ENCODE results near the gene DNAH6.
"Not testable (repeated sequence)": the region's sequence is repeated elsewhere in the genome, so short reads cannot be mapped to it uniquely, and the experiment has no call there.

The DNAH6 gene

DNA sequence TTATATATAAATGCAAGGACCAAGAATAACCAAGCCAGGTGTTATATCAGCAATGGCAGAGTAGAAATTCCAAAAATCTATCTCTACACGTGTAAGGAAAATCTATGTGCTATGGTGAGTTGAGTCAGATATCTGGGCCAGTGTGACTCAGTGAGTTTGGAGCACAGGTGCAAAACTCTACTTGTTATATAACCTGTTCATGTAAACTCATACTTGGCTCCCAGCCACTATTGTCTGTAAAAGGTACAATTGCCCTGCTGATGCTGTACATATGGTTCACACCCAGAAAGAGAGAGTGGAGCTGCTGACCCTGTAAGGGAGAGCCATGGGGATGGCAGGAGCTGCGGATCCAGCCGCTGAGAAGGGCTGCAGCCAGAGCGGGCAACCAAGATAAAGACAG, 252.5 kb downstream of the DNAH6 start:
- DNase-seq, result no peak

- DNase-seq, result no peak
These were observed 254.0 kb downstream of the DNAH6 start for GRCh38 chr2:84770280-84770679.

DNA sequence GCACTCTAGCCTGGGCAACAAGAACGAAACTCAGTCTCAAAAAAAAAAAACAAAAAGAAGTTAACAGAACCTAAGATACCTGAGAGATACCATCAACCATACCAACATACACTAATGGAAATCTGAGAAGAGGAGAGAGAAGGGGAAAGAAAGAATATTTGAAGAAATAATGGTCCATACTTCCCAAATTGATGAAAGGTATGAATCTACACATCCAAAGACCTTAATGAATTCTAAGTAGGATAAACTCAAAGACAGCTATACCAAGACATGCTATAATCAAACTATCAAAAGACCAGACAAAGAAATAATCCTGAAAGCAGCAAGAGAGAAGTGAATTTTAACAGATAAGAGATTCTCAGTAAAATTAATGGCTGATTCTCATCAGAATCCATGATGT, 255.0 kb downstream of the DNAH6 start:
- DNase-seq, result no peak

- DNase-seq, result not testable (repeated sequence)
These were observed 257.3 kb downstream of the DNAH6 start for GRCh38 chr2:84773562-84773961.

GRCh38 chr2:84776011-84776410, 259.7 kb downstream of the DNAH6 start:
- DNase-seq, result no peak

DNA sequence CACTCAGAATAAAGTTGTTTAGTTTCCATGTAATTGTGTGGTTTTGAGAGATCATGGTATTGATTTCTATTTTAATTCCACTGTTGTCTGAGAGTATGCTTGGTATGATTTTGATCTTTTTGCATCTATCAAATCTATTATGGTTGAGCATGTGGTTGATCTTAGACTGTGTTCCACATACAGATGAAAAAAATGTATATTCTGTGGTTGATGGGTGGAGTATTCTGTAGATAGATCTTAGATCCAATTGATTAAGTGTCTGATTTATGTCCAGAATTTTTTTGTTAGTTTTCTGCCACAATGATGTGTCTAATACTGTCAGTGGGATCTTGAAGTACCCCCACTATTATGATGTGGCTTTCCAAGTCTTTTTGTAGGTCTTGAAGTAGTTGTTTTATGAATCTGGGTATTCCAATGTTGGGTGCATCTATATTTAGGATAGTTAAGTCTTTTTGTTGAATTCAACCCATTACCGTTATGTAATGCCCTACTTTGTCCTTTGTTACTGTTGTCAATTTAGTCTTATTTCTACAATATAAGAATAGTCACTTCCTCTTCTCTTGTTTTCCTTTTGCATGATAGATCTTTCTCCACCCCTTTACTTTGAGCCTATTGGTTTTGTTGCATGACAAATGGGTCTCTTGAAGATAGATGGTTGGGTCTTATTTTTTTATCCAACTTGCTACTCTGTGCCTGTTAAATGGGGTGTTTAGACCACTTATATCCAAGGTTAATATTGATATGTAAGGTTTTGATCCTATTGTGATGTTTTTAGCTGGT, 262.8 kb downstream of the DNAH6 start:
- DNase-seq, result peak; percentile 50

- DNase-seq, result no peak
These were observed 263.5 kb downstream of the DNAH6 start for GRCh38 chr2:84779781-84780180.

- DNase-seq, result peak; percentile 74
These were observed 265.8 kb downstream of the DNAH6 start for GRCh38 chr2:84781942-84782716.

DNA sequence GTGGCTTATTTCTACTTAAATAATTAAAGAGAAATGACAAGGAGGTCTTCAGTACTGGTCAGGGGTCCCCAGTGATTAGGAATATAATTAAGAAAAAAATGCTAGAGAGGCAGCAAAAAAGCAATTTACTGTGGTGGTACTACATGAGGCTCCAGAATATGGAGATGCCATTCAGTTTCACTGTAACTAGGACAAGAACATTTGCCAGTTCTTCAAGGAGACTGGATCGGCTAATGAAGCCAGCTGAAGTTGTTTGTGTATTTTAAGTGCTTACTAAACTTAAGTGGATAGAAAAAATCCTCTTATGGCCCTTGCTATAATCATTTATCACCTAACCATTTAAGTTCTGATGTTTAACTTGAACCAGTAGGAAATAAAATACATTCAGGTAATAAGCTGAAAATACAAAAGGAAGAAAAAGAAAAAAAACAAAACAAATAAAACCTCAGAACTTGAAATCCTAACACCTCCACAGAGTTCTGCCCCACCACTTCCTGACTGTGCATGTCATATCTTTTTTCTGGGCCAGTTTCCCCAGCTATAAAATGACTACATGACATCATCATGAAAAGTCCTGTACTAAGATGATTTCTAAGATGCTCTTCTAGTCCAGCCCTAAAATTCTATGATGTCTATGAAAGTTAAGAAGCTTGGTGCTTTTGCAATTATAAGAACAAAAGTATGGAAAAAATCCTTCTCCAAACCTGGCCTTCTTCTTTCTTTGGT, 266.6 kb downstream of the DNAH6 start:
- peak; percentile 79 for DNase-seq

GRCh38 chr2:84785950-84786349, 269.7 kb downstream of the DNAH6 start:
- DNase-seq, result no peak

DNA sequence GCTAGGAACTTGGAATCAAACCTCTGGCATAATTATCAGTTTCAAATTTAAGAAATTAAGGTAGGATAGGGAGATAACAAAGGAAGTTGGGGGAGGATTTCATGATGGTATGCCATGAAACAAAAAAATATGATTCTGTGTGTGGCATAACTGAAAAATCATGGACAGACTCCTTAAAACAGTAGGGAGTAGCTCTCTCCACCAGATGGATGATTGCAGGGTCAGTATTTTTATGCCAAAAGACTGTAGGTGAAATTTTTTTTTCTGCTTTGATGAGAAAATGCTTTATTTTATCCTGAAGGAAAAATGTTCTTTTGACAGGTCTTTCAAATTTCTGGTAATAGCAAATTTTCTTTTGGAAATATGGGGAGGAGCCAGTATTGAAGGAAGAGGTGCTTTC, 270.3 kb downstream of the DNAH6 start:
- DNase-seq, result no peak

- no peak for DNase-seq
These were observed 271.7 kb downstream of the DNAH6 start for GRCh38 chr2:84788027-84788426.

GRCh38 chr2:84788498-84788897, 272.2 kb downstream of the DNAH6 start:
- no peak for DNase-seq

GRCh38 chr2:84792856-84793522, 276.7 kb downstream of the DNAH6 start:
- DNase-seq, result no peak

DNA sequence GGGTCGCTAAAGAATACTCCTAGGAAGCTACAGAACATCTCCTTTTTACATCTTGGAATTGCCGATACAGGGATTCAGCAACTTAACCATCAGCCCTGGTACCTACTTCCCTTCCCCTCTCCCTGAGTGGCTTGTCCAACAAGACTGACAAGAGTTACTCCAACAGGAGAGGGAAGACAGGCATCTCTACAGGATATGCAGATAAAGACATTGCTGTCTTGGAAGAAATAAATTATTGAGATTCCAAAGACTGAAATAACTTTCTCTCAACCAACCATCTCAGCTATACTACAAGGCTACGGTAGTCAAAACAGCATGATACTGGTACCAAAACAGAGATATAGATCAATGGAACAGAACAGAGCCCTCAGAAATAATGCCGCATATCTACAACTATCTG, 277.3 kb downstream of the DNAH6 start:
- DNase-seq, result no peak

DNA sequence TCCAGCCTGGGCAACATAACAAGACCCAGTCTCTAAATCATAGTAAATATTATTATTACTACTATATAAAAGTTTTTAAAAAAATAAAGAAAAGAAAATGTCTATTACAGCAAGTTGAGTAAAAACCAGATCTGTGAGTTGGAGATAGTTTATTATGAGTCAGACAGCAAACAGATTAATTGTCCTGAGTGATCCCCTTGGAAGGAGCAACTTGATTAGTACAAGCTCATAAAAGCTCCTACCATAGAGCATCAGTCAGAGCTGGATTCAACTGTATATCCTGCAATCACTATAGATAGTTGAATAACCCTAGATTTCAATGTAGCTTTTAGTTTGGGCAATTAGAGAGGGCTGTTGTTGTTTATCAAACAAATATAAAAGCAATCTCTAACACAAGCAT, 280.5 kb downstream of the DNAH6 start:
- no peak for DNase-seq

DNA sequence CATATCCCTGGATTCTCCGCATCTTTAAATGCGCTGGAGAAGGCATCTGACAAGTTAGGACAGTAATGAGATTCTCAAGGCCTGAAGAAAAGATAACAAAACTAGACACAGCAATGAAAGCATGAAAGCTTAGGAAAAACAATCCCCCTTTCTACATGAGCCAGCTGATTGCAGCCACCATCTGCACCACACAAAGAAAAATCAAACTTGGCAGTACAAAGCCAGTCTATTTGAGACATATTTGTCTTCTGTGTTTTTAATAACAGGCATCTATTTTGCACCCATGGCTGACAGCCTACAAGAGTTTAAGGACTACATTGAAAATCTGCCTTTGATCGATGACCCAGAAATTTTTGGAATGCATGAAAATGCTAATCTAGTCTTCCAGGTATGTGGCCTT, 281.0 kb downstream of the DNAH6 start:
- no peak for DNase-seq

GRCh38 chr2:84799772-84800171, 283.5 kb downstream of the DNAH6 start:
- DNase-seq, result no peak

DNA sequence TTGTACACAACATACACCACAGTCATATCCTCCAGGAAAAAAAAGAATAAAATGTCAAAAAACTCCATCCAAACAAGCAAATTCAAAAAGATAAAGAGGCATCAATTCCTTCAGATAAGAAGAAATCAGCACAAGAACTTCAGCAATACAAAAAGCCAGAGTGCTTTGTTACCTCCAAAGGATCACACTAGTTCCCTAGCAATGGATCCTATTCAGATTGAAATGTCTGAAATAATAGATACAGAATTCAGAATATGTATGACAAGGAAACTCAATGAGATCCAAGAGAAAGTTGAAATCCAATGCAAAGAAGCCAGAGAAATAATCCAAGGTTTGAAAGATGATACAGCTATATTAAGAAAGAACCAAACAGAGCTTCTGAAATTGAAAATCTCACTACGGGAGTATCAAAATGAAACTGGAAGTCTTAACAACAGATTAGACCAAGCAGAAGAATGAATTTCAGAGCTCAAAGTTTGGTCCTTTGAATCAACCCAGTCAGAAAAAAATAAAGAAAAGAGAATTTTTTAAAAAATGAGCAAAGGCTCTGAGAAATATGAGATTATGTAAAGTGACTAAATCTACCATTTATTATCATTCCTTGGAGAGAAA, 284.0 kb downstream of the DNAH6 start:
- DNase-seq, result no peak

GRCh38 chr2:84801811-84802210, 285.5 kb downstream of the DNAH6 start:
- DNase-seq, result no peak

GRCh38 chr2:84805250-84805958, 289.1 kb downstream of the DNAH6 start:
- no peak for DNase-seq

- DNase-seq, result no peak
These were observed 290.8 kb downstream of the DNAH6 start for GRCh38 chr2:84807063-84807485.
